Measurements from ENCODE around the gene INMT.

- TF ChIP-seq TARDBP (IDR thresholded peaks at IDR 0.05) (no peak), L3MBTL2 (conservative IDR thresholded peaks at IDR 0.05) (no peak), PKNOX1 (IDR thresholded peaks at IDR 0.05) (no peak), ARNT (IDR thresholded peaks at IDR 0.05) (no peak), NFRKB (IDR thresholded peaks at IDR 0.05) (no peak), SUZ12 (IDR thresholded peaks at IDR 0.05) (no peak), FOXM1 (IDR thresholded peaks at IDR 0.05; ENCODE audit: borderline replicate concordance) (no peak), FOXK2 (IDR thresholded peaks at IDR 0.05) (no peak)
These were observed 29.7 kb upstream of the INMT start for GRCh38 chr7:30722187-30722586.
